GM23338 (cell line): Measurements from ENCODE around the gene GJC2. TPM values are rescaled to one million over a fixed set of nuclear protein-coding genes. Genes with fewer than 3 reads are reported as not detected.

Source experiments
- ATAC-seq: fragments of 200-7000 bp; cut with Tn5 transposase; 3 replicates; pipeline ENCODE4 v1.9.1; 2020
- DNase-seq: peaks from one replicate; pipeline ENCODE4 v3.0.0-alpha.2; 2015; ENCODE audit warnings: low spot score
- H2AFZ ChIP-seq: fragments of 200-600 bp; sonication (generic); 2 replicates; pipeline ENCODE4 v1.8.0; 2016; ENCODE audit warnings: antibody characterized with exemption, mild to moderate bottlenecking, moderate library complexity
- H3F3A ChIP-seq: fragments of 200-600 bp; sonication (generic); replicated peaks from 2 replicates; pipeline ENCODE4 v1.8.0; 2017; ENCODE audit warnings: antibody characterized with exemption, mixed run types, low read depth
- H3K27ac ChIP-seq: fragments of 200-600 bp; sonication (generic); 2 replicates; pipeline ENCODE4 v1.6.1; 2016; ENCODE audit warnings: low read depth
- H3K27me3 ChIP-seq: fragments of 200-600 bp; sonication (generic); 2 replicates; pipeline ENCODE4 v1.8.0; 2016; ENCODE audit warnings: mild to moderate bottlenecking, mixed run types, moderate library complexity; ENCODE audit not compliant: insufficient read depth
- H3K36me3 ChIP-seq: fragments of 200-600 bp; sonication (generic); 2 replicates; pipeline ENCODE4 v1.8.0; 2016; ENCODE audit warnings: mild to moderate bottlenecking; ENCODE audit not compliant: insufficient read depth
- H3K4me1 ChIP-seq: fragments of 200-600 bp; sonication (generic); 2 replicates; pipeline ENCODE4 v1.8.0; 2016; ENCODE audit warnings: mild to moderate bottlenecking, moderate library complexity; ENCODE audit not compliant: insufficient read depth
- H3K4me2 ChIP-seq: fragments of 200-600 bp; sonication (generic); 2 replicates; pipeline ENCODE4 v1.7.1; 2017; ENCODE audit warnings: mixed run types
- H3K4me3 ChIP-seq: fragments of 200-600 bp; sonication (generic); 2 replicates; pipeline ENCODE4 v1.6.1; 2016; ENCODE audit warnings: mixed run types
- H3K79me2 ChIP-seq: fragments of 200-600 bp; sonication (generic); replicated peaks from 2 replicates; pipeline ENCODE4 v1.8.0; 2017; ENCODE audit warnings: mild to moderate bottlenecking; ENCODE audit not compliant: insufficient read depth
- H3K9me2 ChIP-seq: fragments of 200-600 bp; sonication (generic); 2 replicates; pipeline ENCODE4 v1.8.0; 2017; ENCODE audit not compliant: insufficient read depth
- H4K20me1 ChIP-seq: fragments of 200-600 bp; sonication (generic); replicated peaks from 2 replicates; pipeline ENCODE4 v1.8.0; 2017; ENCODE audit warnings: mild to moderate bottlenecking; ENCODE audit not compliant: insufficient read depth
- H3K27ac Mint-ChIP-seq: 2 replicates; pipeline ENCODE4 v1.8.0; 2020; ENCODE audit warnings: inconsistent platforms, mild to moderate bottlenecking, moderate library complexity, mixed read lengths
- H3K27me3 Mint-ChIP-seq: 3 replicates; pipeline ENCODE4 v1.8.0; 2022; ENCODE audit warnings: low read depth, mild to moderate bottlenecking, moderate library complexity, mixed read lengths, inconsistent platforms; ENCODE audit not compliant: insufficient read depth, poor library complexity
- H3K36me3 Mint-ChIP-seq: 3 replicates; pipeline ENCODE4 v1.8.0; 2021; ENCODE audit warnings: low read depth, mild to moderate bottlenecking, inconsistent platforms, moderate library complexity, mixed read lengths
- H3K4me1 Mint-ChIP-seq: 3 replicates; pipeline ENCODE4 v1.8.0; 2020; ENCODE audit warnings: mild to moderate bottlenecking, inconsistent platforms, mixed read lengths
- H3K4me3 Mint-ChIP-seq: 3 replicates; pipeline ENCODE4 v1.8.0; 2021; ENCODE audit warnings: moderate library complexity, mild to moderate bottlenecking, inconsistent platforms, mixed read lengths
- H3K9me3 Mint-ChIP-seq: 3 replicates; pipeline ENCODE4 v1.8.0; 2020; ENCODE audit warnings: moderate library complexity, mild to moderate bottlenecking, inconsistent platforms, mixed read lengths
- CREB1 ChIP-seq: fragments of 250-450 bp; sonication (Bioruptor Pico); IDR thresholded peaks from 2 replicates; pipeline ENCODE4 v1.5.0; 2020; ENCODE audit warnings: low read depth, mild to moderate bottlenecking, moderate library complexity
- CTCF ChIP-seq, 2 experiments: fragments of 200-600 bp in 1 of 2; sonication (generic) in 1 of 2; conservative IDR thresholded peaks; 2 replicates each; pipeline versions ENCODE4 v1.5.1 to v1.6.1; 2016 to 2017; ENCODE audit warnings: antibody characterized with exemption in 2 of 2, low read depth in 2 of 2, mild to moderate bottlenecking in 2 of 2, moderate library complexity in 1 of 2
- EZH2 ChIP-seq: fragments of 200-600 bp; sonication (generic); IDR thresholded peaks from one replicate; pipeline ENCODE4 v1.8.0; 2017; ENCODE audit warnings: antibody characterized with exemption, mild to moderate bottlenecking, low read depth; ENCODE audit not compliant: unreplicated experiment
- EZH2phosphoT487 ChIP-seq: fragments of 200-600 bp; sonication (generic); IDR thresholded peaks from one replicate; pipeline ENCODE4 v1.8.1; 2018; ENCODE audit warnings: antibody characterized with exemption; ENCODE audit not compliant: unreplicated experiment
- JUNB ChIP-seq: IDR thresholded peaks from one replicate; pipeline ENCODE4 v1.6.1; 2016; ENCODE audit warnings: antibody characterized with exemption; ENCODE audit not compliant: unreplicated experiment
- NANOG ChIP-seq: IDR thresholded peaks from 2 replicates; pipeline ENCODE4 v1.6.1; 2016; ENCODE audit warnings: antibody characterized with exemption, borderline replicate concordance
- POLR2AphosphoS5 ChIP-seq: IDR thresholded peaks from 2 replicates; pipeline ENCODE4 v1.6.1; 2016; ENCODE audit warnings: antibody characterized with exemption, low read depth
- STAT1 ChIP-seq: IDR thresholded peaks from one replicate; pipeline ENCODE4 v1.6.1; 2016; ENCODE audit warnings: antibody characterized with exemption; ENCODE audit not compliant: unreplicated experiment
- ZNF114 ChIP-seq: fragments of 250-450 bp; sonication (Bioruptor Pico); IDR thresholded peaks from 2 replicates; pipeline ENCODE4 v1.5.0; 2020; ENCODE audit warnings: mild to moderate bottlenecking, moderate library complexity
- ZNF331 ChIP-seq: fragments of 250-450 bp; sonication (Bioruptor Pico); IDR thresholded peaks from 2 replicates; pipeline ENCODE4 v1.5.0; 2020; ENCODE audit warnings: low read depth, mild to moderate bottlenecking, moderate library complexity
- ZNF462 ChIP-seq: fragments of 250-450 bp; sonication (Bioruptor Pico); IDR thresholded peaks from 2 replicates; pipeline ENCODE4 v1.5.0; 2020; ENCODE audit warnings: mild to moderate bottlenecking, moderate library complexity
- polyA plus RNA-seq: library from polyadenylated mRNA; unstranded; fragments of >200 nt; fragmentation: Nextera tagmentation; extraction: Ambion mirVana; gene quantifications from 2 replicates; pipeline ENCODE4 v1.2.1, GENCODE V29; 2016
- total RNA-seq: library from RNA; depleted of rRNA; stranded (reverse); fragments of >200 nt; shearing (Covaris generic); gene quantifications from 2 replicates; pipeline ENCODE4 v1.2.3, GENCODE V29; 2014
- TF ChIP-seq, protein P1 (sequence below): IDR thresholded peaks from one replicate; pipeline ENCODE4 v1.6.1; 2018; ENCODE audit warnings: antibody characterized with exemption; ENCODE audit not compliant: unreplicated experiment
- TF ChIP-seq, protein P2 (sequence below): IDR thresholded peaks from 2 replicates; pipeline ENCODE4 v1.6.1; 2016; ENCODE audit warnings: antibody characterized with exemption

GJC2 gene
- total and polyA plus RNA-seq, 2 experiments from 2014 or later, result 0.15 to 1.2 TPM

GRCh38 chr1:228154021-228154669 is 4.4 kb downstream of the GJC2 start:
- Histone ChIP-seq H3K4me1 (no peaks in the 10 kb centered on the region), H2AFZ (no peak overlapping the region), H3K79me2 (no peaks in the 10 kb centered on the region), H3K9me2 (no peaks in the 10 kb centered on the region), H3K27ac (no peak overlapping the region), H3K4me2 (no peak overlapping the region), H3K36me3 (no peaks in the 10 kb centered on the region), H3F3A (no peaks in the 10 kb centered on the region), H3K4me3 (no peak overlapping the region), H4K20me1 (no peaks in the 10 kb centered on the region), H3K27me3 (peaks cover 19% of the 10 kb centered on the region)
- ATAC-seq (no peak), DNase-seq (no peak)
- no peak for TF ChIP-seq POLR2AphosphoS5
- no peak for TF ChIP-seq ZNF462
- TF ChIP-seq STAT1, result no peak
- TF ChIP-seq JUNB, result no peak
- no peak for TF ChIP-seq ZNF114 (CRISPR knock-in tag)
- TF ChIP-seq ZNF331, result no peak
- TF ChIP-seq CTCF (conservative IDR thresholded peaks at IDR 0.05; ENCODE audit: low read depth in 2 of 2), result no peak
- TF ChIP-seq NANOG, result no peak
- TF ChIP-seq EZH2phosphoT487, result no peak
- no peak for TF ChIP-seq EZH2
- TF ChIP-seq, protein P1, sequence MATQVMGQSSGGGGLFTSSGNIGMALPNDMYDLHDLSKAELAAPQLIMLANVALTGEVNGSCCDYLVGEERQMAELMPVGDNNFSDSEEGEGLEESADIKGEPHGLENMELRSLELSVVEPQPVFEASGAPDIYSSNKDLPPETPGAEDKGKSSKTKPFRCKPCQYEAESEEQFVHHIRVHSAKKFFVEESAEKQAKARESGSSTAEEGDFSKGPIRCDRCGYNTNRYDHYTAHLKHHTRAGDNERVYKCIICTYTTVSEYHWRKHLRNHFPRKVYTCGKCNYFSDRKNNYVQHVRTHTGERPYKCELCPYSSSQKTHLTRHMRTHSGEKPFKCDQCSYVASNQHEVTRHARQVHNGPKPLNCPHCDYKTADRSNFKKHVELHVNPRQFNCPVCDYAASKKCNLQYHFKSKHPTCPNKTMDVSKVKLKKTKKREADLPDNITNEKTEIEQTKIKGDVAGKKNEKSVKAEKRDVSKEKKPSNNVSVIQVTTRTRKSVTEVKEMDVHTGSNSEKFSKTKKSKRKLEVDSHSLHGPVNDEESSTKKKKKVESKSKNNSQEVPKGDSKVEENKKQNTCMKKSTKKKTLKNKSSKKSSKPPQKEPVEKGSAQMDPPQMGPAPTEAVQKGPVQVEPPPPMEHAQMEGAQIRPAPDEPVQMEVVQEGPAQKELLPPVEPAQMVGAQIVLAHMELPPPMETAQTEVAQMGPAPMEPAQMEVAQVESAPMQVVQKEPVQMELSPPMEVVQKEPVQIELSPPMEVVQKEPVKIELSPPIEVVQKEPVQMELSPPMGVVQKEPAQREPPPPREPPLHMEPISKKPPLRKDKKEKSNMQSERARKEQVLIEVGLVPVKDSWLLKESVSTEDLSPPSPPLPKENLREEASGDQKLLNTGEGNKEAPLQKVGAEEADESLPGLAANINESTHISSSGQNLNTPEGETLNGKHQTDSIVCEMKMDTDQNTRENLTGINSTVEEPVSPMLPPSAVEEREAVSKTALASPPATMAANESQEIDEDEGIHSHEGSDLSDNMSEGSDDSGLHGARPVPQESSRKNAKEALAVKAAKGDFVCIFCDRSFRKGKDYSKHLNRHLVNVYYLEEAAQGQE, result no peak
- TF ChIP-seq CREB1 (CRISPR knock-in tag), result no peak
- TF ChIP-seq, protein P2, sequence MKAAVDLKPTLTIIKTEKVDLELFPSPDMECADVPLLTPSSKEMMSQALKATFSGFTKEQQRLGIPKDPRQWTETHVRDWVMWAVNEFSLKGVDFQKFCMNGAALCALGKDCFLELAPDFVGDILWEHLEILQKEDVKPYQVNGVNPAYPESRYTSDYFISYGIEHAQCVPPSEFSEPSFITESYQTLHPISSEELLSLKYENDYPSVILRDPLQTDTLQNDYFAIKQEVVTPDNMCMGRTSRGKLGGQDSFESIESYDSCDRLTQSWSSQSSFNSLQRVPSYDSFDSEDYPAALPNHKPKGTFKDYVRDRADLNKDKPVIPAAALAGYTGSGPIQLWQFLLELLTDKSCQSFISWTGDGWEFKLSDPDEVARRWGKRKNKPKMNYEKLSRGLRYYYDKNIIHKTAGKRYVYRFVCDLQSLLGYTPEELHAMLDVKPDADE, result no peak
- H3K4me1 Mint-ChIP-seq, result peaks cover 3% of the 10 kb centered on the region; the same call in 2 of the 3 replicates
- H3K27ac Mint-ChIP-seq, result no peak overlapping the region
- no peaks in the 10 kb centered on the region for H3K36me3 Mint-ChIP-seq
- no peaks in the 10 kb centered on the region for H3K9me3 Mint-ChIP-seq
- H3K27me3 Mint-ChIP-seq, result peaks cover 26% of the 10 kb centered on the region
- H3K4me3 Mint-ChIP-seq, result no peak overlapping the region
